ENCODE data around the gene SUGCT. TPM values are rescaled to one million over a fixed set of nuclear protein-coding genes. Genes with fewer than 3 reads are reported as not detected.

Gene SUGCT
- total RNA-seq, 3 donors from 2014 or later: 2.3 to 4.5 (median 4.0) TPM

- TF ChIP-seq POLR2AphosphoS5 (IDR thresholded peaks at IDR 0.05) (no peak), POLR2A (IDR thresholded peaks at IDR 0.05) (no peak)
- TF ChIP-seq, protein P1, sequence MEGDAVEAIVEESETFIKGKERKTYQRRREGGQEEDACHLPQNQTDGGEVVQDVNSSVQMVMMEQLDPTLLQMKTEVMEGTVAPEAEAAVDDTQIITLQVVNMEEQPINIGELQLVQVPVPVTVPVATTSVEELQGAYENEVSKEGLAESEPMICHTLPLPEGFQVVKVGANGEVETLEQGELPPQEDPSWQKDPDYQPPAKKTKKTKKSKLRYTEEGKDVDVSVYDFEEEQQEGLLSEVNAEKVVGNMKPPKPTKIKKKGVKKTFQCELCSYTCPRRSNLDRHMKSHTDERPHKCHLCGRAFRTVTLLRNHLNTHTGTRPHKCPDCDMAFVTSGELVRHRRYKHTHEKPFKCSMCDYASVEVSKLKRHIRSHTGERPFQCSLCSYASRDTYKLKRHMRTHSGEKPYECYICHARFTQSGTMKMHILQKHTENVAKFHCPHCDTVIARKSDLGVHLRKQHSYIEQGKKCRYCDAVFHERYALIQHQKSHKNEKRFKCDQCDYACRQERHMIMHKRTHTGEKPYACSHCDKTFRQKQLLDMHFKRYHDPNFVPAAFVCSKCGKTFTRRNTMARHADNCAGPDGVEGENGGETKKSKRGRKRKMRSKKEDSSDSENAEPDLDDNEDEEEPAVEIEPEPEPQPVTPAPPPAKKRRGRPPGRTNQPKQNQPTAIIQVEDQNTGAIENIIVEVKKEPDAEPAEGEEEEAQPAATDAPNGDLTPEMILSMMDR (IDR thresholded peaks at IDR 0.05): no peak
- no peaks in the 10 kb centered on the region for H3K36me3 ChIP-seq
Observed at GRCh38 chr7:40182452-40182851, 47.6 kb downstream of the SUGCT start.

DNA sequence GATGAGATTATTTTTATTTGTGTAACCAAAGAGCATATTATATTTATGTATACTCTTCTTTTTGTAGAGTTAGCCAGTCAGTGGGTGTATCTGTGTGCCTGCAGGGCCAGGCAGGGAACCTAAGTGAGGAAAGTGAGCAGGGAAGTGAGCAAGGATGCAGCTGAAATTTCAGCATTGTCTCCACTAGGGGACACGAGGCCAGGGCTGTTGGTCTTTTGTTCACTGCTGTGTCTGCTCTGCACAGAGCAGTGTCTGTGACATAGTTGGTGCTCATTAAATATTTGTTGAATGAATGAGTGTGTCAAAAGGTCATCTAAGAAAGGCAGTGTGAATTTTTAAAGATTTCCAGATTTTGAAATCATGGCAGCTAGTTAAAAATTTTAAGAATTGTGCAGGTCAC, 51.8 kb downstream of the SUGCT start:
- TF ChIP-seq POLR2A (IDR thresholded peaks at IDR 0.05) (no peak), POLR2AphosphoS5 (IDR thresholded peaks at IDR 0.05) (no peak)
- TF ChIP-seq, protein P1 (IDR thresholded peaks at IDR 0.05): no peak
- Histone ChIP-seq H3K27ac (no peak overlapping the region), H3K9me3 (no peaks in the 10 kb centered on the region), H3K36me3 (no peaks in the 10 kb centered on the region), H3K4me3 (no peak overlapping the region), H3K27me3 (no peaks in the 10 kb centered on the region), H3K4me1 (no peaks in the 10 kb centered on the region)
- intact Hi-C loops (cut with DNase I; ENCODE audit: low total_unique reads): no loop called here
- no peak for DNase-seq (ENCODE audit: low spot score in 2 of 2)

More at GRCh38 chr7:40182452-40182851, 47.6 kb downstream of the SUGCT start:
- no peaks in the 10 kb centered on the region for H3K27me3 ChIP-seq
- intact Hi-C loops (cut with DNase I; ENCODE audit: low total_unique reads): no loop called here
- H3K4me1 ChIP-seq: no peaks in the 10 kb centered on the region
- no peaks in the 10 kb centered on the region for H3K9me3 ChIP-seq
- DNase-seq (ENCODE audit: low spot score in 2 of 2): no peak
- H3K27ac ChIP-seq: no peak overlapping the region
- H3K4me3 ChIP-seq: no peak overlapping the region

DNA sequence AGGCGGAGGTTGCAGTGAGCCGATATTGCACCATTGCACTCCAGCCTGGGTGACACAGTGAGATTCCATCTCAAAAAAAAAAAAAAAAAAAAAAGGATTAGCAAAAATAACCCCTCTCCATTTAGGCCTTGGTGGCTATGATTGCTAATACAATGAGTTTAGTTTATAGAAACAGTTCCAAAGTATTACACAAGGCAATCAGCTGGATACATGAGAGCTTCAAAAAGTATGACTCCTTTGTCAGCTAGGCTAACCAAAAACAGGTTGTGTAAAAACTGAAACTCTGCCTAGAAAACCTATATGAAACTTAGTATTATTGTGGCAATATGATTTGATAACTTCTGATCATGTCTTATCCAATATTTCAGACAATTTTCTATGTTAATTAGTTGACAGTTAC, 57.2 kb downstream of the SUGCT start:
- Histone ChIP-seq H3K27ac (no peak overlapping the region), H3K4me3 (no peak overlapping the region), H3K4me1 (no peaks in the 10 kb centered on the region), H3K27me3 (no peaks in the 10 kb centered on the region), H3K36me3 (no peaks in the 10 kb centered on the region), H3K9me3 (no peaks in the 10 kb centered on the region)
- DNase-seq (ENCODE audit: low spot score in 2 of 2): no peak
- TF ChIP-seq, protein P1 (IDR thresholded peaks at IDR 0.05): no peak
- TF ChIP-seq POLR2AphosphoS5 (IDR thresholded peaks at IDR 0.05): no peak
- intact Hi-C loops (cut with DNase I; ENCODE audit: low total_unique reads): no loop called here

GRCh38 chr7:40194745-40195144, 59.9 kb downstream of the SUGCT start:
- Histone ChIP-seq H3K27me3 (no peaks in the 10 kb centered on the region), H3K27ac (no peak overlapping the region), H3K9me3 (no peaks in the 10 kb centered on the region), H3K36me3 (no peaks in the 10 kb centered on the region), H3K4me1 (no peaks in the 10 kb centered on the region), H3K4me3 (no peak overlapping the region)
- intact Hi-C loops (cut with DNase I; ENCODE audit: low total_unique reads): no loop called here
- no peak for DNase-seq (ENCODE audit: low spot score in 2 of 2)
- TF ChIP-seq POLR2A (IDR thresholded peaks at IDR 0.05) (no peak), POLR2AphosphoS5 (IDR thresholded peaks at IDR 0.05) (no peak)
- TF ChIP-seq, protein P1 (IDR thresholded peaks at IDR 0.05): no peak

GRCh38 chr7:40197527-40197926, 62.7 kb downstream of the SUGCT start:
- intact Hi-C loops (cut with DNase I; ENCODE audit: low total_unique reads): no loop called here

More at GRCh38 chr7:40197527-40197926, 62.7 kb downstream of the SUGCT start:
- Histone ChIP-seq H3K4me3 (no peak overlapping the region), H3K9me3 (no peaks in the 10 kb centered on the region), H3K36me3 (no peaks in the 10 kb centered on the region), H3K4me1 (no peaks in the 10 kb centered on the region), H3K27me3 (no peaks in the 10 kb centered on the region), H3K27ac (no peak overlapping the region)
- no peak for DNase-seq (ENCODE audit: low spot score in 2 of 2)
- TF ChIP-seq POLR2A (IDR thresholded peaks at IDR 0.05): no peak
- TF ChIP-seq POLR2AphosphoS5 (IDR thresholded peaks at IDR 0.05): no peak
- TF ChIP-seq, protein P1 (IDR thresholded peaks at IDR 0.05): no peak
